SK-N-MC (cell line): Measurements from ENCODE around the gene CD3G.

Experiments used
- DNase-seq: peaks from one replicate; pipeline ENCODE4 v3.0.0-alpha.2; 2011; ENCODE audit warnings: low read depth, low spot score
- H3K27ac ChIP-seq: fragments of 200-600 bp; sonication (generic); 2 replicates; pipeline ENCODE4 v1.5.1; 2016; ENCODE audit warnings: mixed run types
- H3K36me3 ChIP-seq: fragments of 200-600 bp; sonication (generic); 2 replicates; pipeline ENCODE4 v1.6.1; 2017; ENCODE audit warnings: antibody characterized with exemption, low read length, mixed read lengths; ENCODE audit not compliant: insufficient read depth
- H3K4me3 ChIP-seq: fragments of 200-600 bp; sonication (generic); 2 replicates; pipeline ENCODE4 v1.5.1; 2016
- H3K9ac ChIP-seq: fragments of 200-600 bp; sonication (generic); 2 replicates; pipeline ENCODE4 v1.8.0; 2017; ENCODE audit warnings: mixed run types, mixed read lengths; ENCODE audit not compliant: insufficient read length
- H3K9me3 ChIP-seq: fragments of 200-600 bp; sonication (generic); 2 replicates; pipeline ENCODE4 v1.6.1; 2017; ENCODE audit warnings: low read depth, mild to moderate bottlenecking, antibody characterized with exemption, low read length, moderate library complexity, mixed read lengths
- EZH2 ChIP-seq: fragments of 200-600 bp; sonication (generic); IDR thresholded peaks from one replicate; pipeline ENCODE4 v1.6.1; 2017; ENCODE audit warnings: antibody characterized with exemption
- FOXP2 ChIP-seq: optimal IDR thresholded peaks from 2 replicates; pipeline ENCODE3; 2011; ENCODE audit warnings: mild to moderate bottlenecking, moderate library complexity; ENCODE audit not compliant: insufficient read depth; ENCODE audit errors: extremely low read length, control extremely low read depth
- POLR2AphosphoS5 ChIP-seq: IDR thresholded peaks from 2 replicates; pipeline ENCODE4 v1.6.1; 2012; ENCODE audit warnings: mild to moderate bottlenecking, low read depth, low read length, borderline replicate concordance

CD3G gene

GRCh38 chr11:118364956-118365615, 20.9 kb downstream of the CD3G start:
- no peak overlapping the region for H3K4me3 ChIP-seq
- no peak for TF ChIP-seq FOXP2
- no peak for TF ChIP-seq EZH2
- TF ChIP-seq POLR2AphosphoS5 = no peak
- no peak overlapping the region for H3K27ac ChIP-seq
- no peak for DNase-seq
- no peaks in the 10 kb centered on the region for H3K9me3 ChIP-seq
- no peak overlapping the region for H3K9ac ChIP-seq
- peaks cover 42% of the 10 kb centered on the region for H3K36me3 ChIP-seq

- Histone ChIP-seq H3K27ac (no peak overlapping the region), H3K36me3 (peaks cover 54% of the 10 kb centered on the region), H3K9ac (no peak overlapping the region), H3K4me3 (no peak overlapping the region), H3K9me3 (no peaks in the 10 kb centered on the region)
- TF ChIP-seq FOXP2 (no peak), POLR2AphosphoS5 (no peak), EZH2 (no peak)
- no peak for DNase-seq
These were observed 22.1 kb downstream of the CD3G start for GRCh38 chr11:118366287-118366686.

GRCh38 chr11:118370774-118371173, 26.6 kb downstream of the CD3G start:
- no peak overlapping the region for H3K27ac ChIP-seq
- H3K9ac ChIP-seq = no peak overlapping the region
- no peak overlapping the region for H3K4me3 ChIP-seq
- H3K9me3 ChIP-seq = no peaks in the 10 kb centered on the region
- H3K36me3 ChIP-seq = peaks cover 74% of the 10 kb centered on the region
- TF ChIP-seq EZH2 (no peak), FOXP2 (no peak), POLR2AphosphoS5 (no peak)
- no peak for DNase-seq

- TF ChIP-seq EZH2 (no peak), POLR2AphosphoS5 (no peak), FOXP2 (no peak)
- no peak overlapping the region for H3K9ac ChIP-seq
- DNase-seq = no peak
- peaks cover 80% of the 10 kb centered on the region for H3K36me3 ChIP-seq
- no peak overlapping the region for H3K4me3 ChIP-seq
- H3K27ac ChIP-seq = no peak overlapping the region
- no peaks in the 10 kb centered on the region for H3K9me3 ChIP-seq
These were observed 29.1 kb downstream of the CD3G start for GRCh38 chr11:118373263-118373662.

GRCh38 chr11:118373871-118374270, 29.7 kb downstream of the CD3G start:
- TF ChIP-seq EZH2 (no peak), POLR2AphosphoS5 (no peak), FOXP2 (no peak)
- Histone ChIP-seq H3K27ac (no peak overlapping the region), H3K4me3 (no peak overlapping the region), H3K9ac (no peak overlapping the region), H3K9me3 (no peaks in the 10 kb centered on the region), H3K36me3 (peaks cover 80% of the 10 kb centered on the region)
- DNase-seq = no peak

GRCh38 chr11:118374729-118375128, 30.6 kb downstream of the CD3G start:
- DNase-seq = no peak
- peaks cover 81% of the 10 kb centered on the region for H3K36me3 ChIP-seq
- no peak overlapping the region for H3K4me3 ChIP-seq
- no peak overlapping the region for H3K9ac ChIP-seq
- H3K27ac ChIP-seq = no peak overlapping the region
- TF ChIP-seq FOXP2 (no peak), EZH2 (no peak), POLR2AphosphoS5 (no peak)
- H3K9me3 ChIP-seq = no peaks in the 10 kb centered on the region

GRCh38 chr11:118375978-118376377, 31.8 kb downstream of the CD3G start:
- H3K4me3 ChIP-seq = no peak overlapping the region
- peaks cover 77% of the 10 kb centered on the region for H3K36me3 ChIP-seq
- no peak for TF ChIP-seq POLR2AphosphoS5
- no peak for TF ChIP-seq EZH2
- no peak for TF ChIP-seq FOXP2
- no peak overlapping the region for H3K9ac ChIP-seq
- no peaks in the 10 kb centered on the region for H3K9me3 ChIP-seq
- no peak for DNase-seq
- no peak overlapping the region for H3K27ac ChIP-seq

GRCh38 chr11:118379497-118379896, 35.4 kb downstream of the CD3G start:
- no peaks in the 10 kb centered on the region for H3K9me3 ChIP-seq
- H3K36me3 ChIP-seq = peaks cover 77% of the 10 kb centered on the region
- no peak overlapping the region for H3K9ac ChIP-seq
- no peak for DNase-seq
- H3K27ac ChIP-seq = no peak overlapping the region
- H3K4me3 ChIP-seq = no peak overlapping the region
- TF ChIP-seq POLR2AphosphoS5 = no peak
- no peak for TF ChIP-seq FOXP2
- no peak for TF ChIP-seq EZH2

GRCh38 chr11:118380571-118380970, 36.4 kb downstream of the CD3G start:
- Histone ChIP-seq H3K4me3 (no peak overlapping the region), H3K9me3 (no peaks in the 10 kb centered on the region), H3K9ac (no peak overlapping the region), H3K36me3 (peaks cover 82% of the 10 kb centered on the region), H3K27ac (no peak overlapping the region)
- no peak for DNase-seq
- TF ChIP-seq FOXP2 = no peak
